CD4-positive, alpha-beta T cell treated with Interleukin-4 for 4 hours (primary cell): ENCODE results near the gene DHX9.

Source experiments
- DNase-seq: peaks from one replicate; pipeline ENCODE4 v3.0.0-alpha.2; 2020

The DHX9 gene

GRCh38 chr1:182839209-182840066 lies at the start of gene DHX9:
Gene DHX9, plus strand, starts transcription at chr1:182839347. Its CDS starts 3,220 bp downstream, at chr1:182842567.
- DNase-seq, result peak; percentile 92

GRCh38 chr1:182791281-182792179 lies 47.6 kb upstream of the DHX9 start:
- no peak for DNase-seq

- DNase-seq, result no peak
Observed at GRCh38 chr1:182794091-182794490, 45.1 kb upstream of the DHX9 start.

GRCh38 chr1:182794676-182795201 lies 44.4 kb upstream of the DHX9 start:
- DNase-seq, result no peak

GRCh38 chr1:182795563-182796228 lies 43.5 kb upstream of the DHX9 start:
- peak; percentile 5 for DNase-seq

- no peak for DNase-seq
Observed at GRCh38 chr1:182802006-182802803, 36.9 kb upstream of the DHX9 start.

- no peak for DNase-seq
Observed at GRCh38 chr1:182803846-182804245, 35.3 kb upstream of the DHX9 start.

GRCh38 chr1:182806015-182806678 lies 33.0 kb upstream of the DHX9 start:
- DNase-seq, result no peak

- no peak for DNase-seq
Observed at GRCh38 chr1:182807907-182808306, 31.2 kb upstream of the DHX9 start.

GRCh38 chr1:182809414-182809957 lies 29.7 kb upstream of the DHX9 start:
- no peak for DNase-seq

GRCh38 chr1:182811975-182812722 lies 27.0 kb upstream of the DHX9 start:
- no peak for DNase-seq

- no peak for DNase-seq
Observed at GRCh38 chr1:182816863-182817262, 22.3 kb upstream of the DHX9 start.

GRCh38 chr1:182817802-182818201 lies 21.3 kb upstream of the DHX9 start:
- no peak for DNase-seq

- no peak for DNase-seq
Observed at GRCh38 chr1:182823220-182823619, 15.9 kb upstream of the DHX9 start.

- DNase-seq, result no peak
Observed at GRCh38 chr1:182826892-182827291, 12.3 kb upstream of the DHX9 start.

- no peak for DNase-seq
Observed at GRCh38 chr1:182829285-182829932, 9.7 kb upstream of the DHX9 start.

- no peak for DNase-seq
Observed at GRCh38 chr1:182833271-182833670, 5.9 kb upstream of the DHX9 start.

- no peak for DNase-seq
Observed at GRCh38 chr1:182834326-182834725, 4.8 kb upstream of the DHX9 start.

GRCh38 chr1:182835806-182836205 lies 3.3 kb upstream of the DHX9 start:
- no peak for DNase-seq
